ENCODE measurements around the gene EGFL7. TPM values are rescaled to one million over a fixed set of nuclear protein-coding genes. Genes with fewer than 3 reads are reported as not detected.

The EGFL7 gene
- total RNA-seq, result 109 TPM

- DNase-seq (ENCODE audit: low spot score), result no peak
Measured at GRCh38 chr9:136662656-136663581, at the start of gene EGFL7. Gene EGFL7, plus strand, starts transcription at chr9:136662916. Its CDS starts 5,367 bp downstream, at chr9:136668283.

- no peak for DNase-seq (ENCODE audit: low spot score)
Measured at GRCh38 chr9:136613824-136614371, 48.8 kb upstream of the EGFL7 start.

GRCh38 chr9:136614372-136614922 is 48.3 kb upstream of the EGFL7 start:
- DNase-seq (ENCODE audit: low spot score), result no peak

- DNase-seq (ENCODE audit: low spot score), result no peak
Measured at GRCh38 chr9:136614967-136615623, 47.6 kb upstream of the EGFL7 start.

- DNase-seq (ENCODE audit: low spot score), result peak; percentile 42
Measured at GRCh38 chr9:136615631-136616306, 46.9 kb upstream of the EGFL7 start.

GRCh38 chr9:136616307-136616635 is 46.4 kb upstream of the EGFL7 start:
- DNase-seq (ENCODE audit: low spot score), result no peak

- no peak for DNase-seq (ENCODE audit: low spot score)
Measured at GRCh38 chr9:136616948-136617695, 45.6 kb upstream of the EGFL7 start.

GRCh38 chr9:136617746-136618579 is 44.8 kb upstream of the EGFL7 start:
- DNase-seq (ENCODE audit: low spot score), result no peak

GRCh38 chr9:136618580-136619547 is 43.9 kb upstream of the EGFL7 start:
- DNase-seq (ENCODE audit: low spot score), result peak; percentile 65

- peak; percentile 74 for DNase-seq (ENCODE audit: low spot score)
Measured at GRCh38 chr9:136619742-136620440, 42.8 kb upstream of the EGFL7 start.

- peak; percentile 43 for DNase-seq (ENCODE audit: low spot score)
Measured at GRCh38 chr9:136620441-136621018, 42.2 kb upstream of the EGFL7 start.

- no peak for DNase-seq (ENCODE audit: low spot score)
Measured at GRCh38 chr9:136621019-136621733, 41.5 kb upstream of the EGFL7 start.

- no peak for DNase-seq (ENCODE audit: low spot score)
Measured at GRCh38 chr9:136621734-136622093, 41.0 kb upstream of the EGFL7 start.

- DNase-seq (ENCODE audit: low spot score), result no peak
Measured at GRCh38 chr9:136622538-136622948, 40.2 kb upstream of the EGFL7 start.

- DNase-seq (ENCODE audit: low spot score), result no peak
Measured at GRCh38 chr9:136623016-136623841, 39.5 kb upstream of the EGFL7 start.

- peak; percentile 90 for DNase-seq (ENCODE audit: low spot score)
Measured at GRCh38 chr9:136623842-136624183, 38.9 kb upstream of the EGFL7 start.

All from ureter (tissue), 1 donor.